Sigmoid colon (tissue), 4 donors: ENCODE results near the gene FTL.

ENCODE experiments used
- CTCF ChIP-seq, 4 experiments: fragments of 450-650 bp in 3 of 4; fragments of 200-600 bp in 1 of 4; IDR thresholded peaks; one replicate each; pipeline ENCODE4 v1.5.1; 2016 to 2019; ENCODE audit warnings: antibody characterized with exemption in 4 of 4, mild to moderate bottlenecking in 3 of 4, moderate library complexity in 2 of 4
- EP300 ChIP-seq, 4 donors: sonication (generic); formaldehyde crosslinking; IDR thresholded peaks; one replicate each; pipeline ENCODE4 v1.6.1; 2017; ENCODE audit warnings: antibody characterized with exemption in 4 of 4
- POLR2A ChIP-seq, 2 donors: fragments of 450-650 bp; IDR thresholded peaks; one replicate each; pipeline ENCODE4 v1.6.1; 2016; ENCODE audit warnings: antibody characterized with exemption in 2 of 2, mild to moderate bottlenecking in 2 of 2, moderate library complexity in 2 of 2
- POLR2AphosphoS5 ChIP-seq, 4 donors: sonication (generic); formaldehyde crosslinking; IDR thresholded peaks; one replicate each; pipeline ENCODE4 v1.6.1; 2017; ENCODE audit warnings: antibody characterized with exemption in 4 of 4

- TF ChIP-seq CTCF (IDR thresholded peaks at IDR 0.05) (no peak), POLR2AphosphoS5 (IDR thresholded peaks at IDR 0.05) (no peak), POLR2A (IDR thresholded peaks at IDR 0.05) (no peak), EP300 (IDR thresholded peaks at IDR 0.05) (no peak)
Measured at GRCh38 chr19:48968179-48968661, 3.1 kb downstream of the FTL start.
